ENCODE data around the gene MUC12. TPM values are rescaled to one million over a fixed set of nuclear protein-coding genes. Genes with fewer than 3 reads are reported as not detected.

MUC12 gene
- total and polyA plus RNA-seq, 2 of the 4 experiments (the other 2 are of a cell fraction): 4.0 TPM; not detected in 1

- Histone ChIP-seq H3K36me3 (ENCODE audit: control insufficient read depth, insufficient read depth, low read length) (no peaks in the 10 kb centered on the region), H2AFZ (replicated peaks; ENCODE audit: low read length, poor library complexity) (no peak overlapping the region), H3K14ac (replicated peaks; ENCODE audit: low read depth, low read length) (no peak overlapping the region), H3K9ac (ENCODE audit: low read depth, low read length) (no peak overlapping the region), H3K4ac (ENCODE audit: low read depth, low read length) (no peak overlapping the region), H2BK20ac (ENCODE audit: low read depth, low read length) (no peak overlapping the region), H3K9me3 (ENCODE audit: control insufficient read depth, insufficient read depth, low read length) (no peaks in the 10 kb centered on the region), H4K20me1 (ENCODE audit: insufficient read depth, low read length) (no peaks in the 10 kb centered on the region), H2BK15ac (ENCODE audit: low read depth, low read length) (no peak overlapping the region), H2BK5ac (ENCODE audit: low read depth, low read length, poor library complexity, severe bottlenecking) (no peak overlapping the region), H3K79me1 (ENCODE audit: low read depth in 1 of 2, low read length in 2 of 2) (no peaks in the 10 kb centered on the region), H2AK5ac (ENCODE audit: low read depth, low read length) (no peak overlapping the region), H3K56ac (ENCODE audit: extremely low read depth, insufficient read depth, low read length) (no peak overlapping the region), H4K5ac (ENCODE audit: low read depth, low read length) (no peak overlapping the region), H4K91ac (ENCODE audit: insufficient read depth, low read depth, low read length) (no peak overlapping the region), H3K4me3 (ENCODE audit: insufficient read depth, low read depth, low read length) (no peak overlapping the region), H3K23ac (ENCODE audit: low read depth, low read length) (no peak overlapping the region), H3K9me1 (ENCODE audit: insufficient read depth, low read length) (no peaks in the 10 kb centered on the region; the same call in 1 of the 2 replicates), H2AK9ac (replicated peaks; ENCODE audit: low read depth, low read length, poor library complexity) (no peak overlapping the region), H3K18ac (ENCODE audit: low read depth, low read length) (no peak overlapping the region), H3K4me2 (ENCODE audit: low read depth, low read length) (no peak overlapping the region), H4K8ac (ENCODE audit: low read depth in 2 of 2, low read length in 2 of 2) (no peak overlapping the region), H2BK120ac (ENCODE audit: low read depth, low read length) (no peak overlapping the region), H3K4me1 (ENCODE audit: control insufficient read depth, insufficient read depth, low read length) (no peaks in the 10 kb centered on the region), H3K27me3 (ENCODE audit: control insufficient read depth, insufficient read depth, low read length) (peaks cover 26% of the 10 kb centered on the region), H3K27ac (ENCODE audit: insufficient read depth, low read length) (no peak overlapping the region)
- BruUV-seq (replicated peaks): no TSS peak
- in situ Hi-C loops (cut with MboI; ENCODE audit: low sequenced_read_pairs) (loop anchor here (25.0 kb wide), 1 partner anchor 355 kb away; the partner anchor contains the start of genes EPO and POP7), dilution Hi-C loops (cut with HindIII; ENCODE audit: low sequenced_read_pairs, unreplicated experiment) (no loop called here), intact Hi-C loops (cut with micrococcal nuclease) (no loop called here)
- TF ChIP-seq POLR2A (IDR thresholded peaks at IDR 0.05; ENCODE audit: low read depth, low read length) (no peak), FOS (IDR thresholded peaks at IDR 0.05; ENCODE audit: low read depth, low read length) (no peak), RCOR1 (IDR thresholded peaks at IDR 0.05; ENCODE audit: insufficient replicate concordance, low read length) (no peak), CHD1 (IDR thresholded peaks at IDR 0.05; ENCODE audit: low read depth, low read length) (no peak), ELK1 (IDR thresholded peaks at IDR 0.05; ENCODE audit: borderline replicate concordance, low read depth, low read length) (no peak), CTCF (conservative IDR thresholded peaks at IDR 0.05; ENCODE audit: low read depth, low read length) (no peak), MXI1 (IDR thresholded peaks at IDR 0.05; ENCODE audit: borderline replicate concordance, low read depth, low read length) (no peak), RAD21 (IDR thresholded peaks at IDR 0.05; ENCODE audit: low read length) (no peak), USF2 (IDR thresholded peaks at IDR 0.05; ENCODE audit: low read depth, low read length) (no peak), RFX5 (IDR thresholded peaks at IDR 0.05; ENCODE audit: low read depth, low read length) (no peak), MAZ (IDR thresholded peaks at IDR 0.05; ENCODE audit: borderline replicate concordance, low read depth, low read length) (no peak), NFE2L2 (IDR thresholded peaks at IDR 0.05; ENCODE audit: low read depth, low read length) (no peak), MAFK (IDR thresholded peaks at IDR 0.05; ENCODE audit: low read depth, low read length) (no peak), BHLHE40 (IDR thresholded peaks at IDR 0.05; ENCODE audit: low read depth, low read length) (no peak), CEBPB (IDR thresholded peaks at IDR 0.05; ENCODE audit: low read depth, low read length) (no peak), SMC3 (IDR thresholded peaks at IDR 0.05; ENCODE audit: low read depth, low read length) (no peak)
- ATAC-seq (ENCODE audit: low read depth) (no peak), DNase-seq (no peak)
- CTCF ChIA-PET: no interaction called here
- POLR2A ChIA-PET (ENCODE audit: unreplicated experiment): no interaction called here
- WGBS, 2 experiments (ENCODE audit: extremely low coverage in 2 of 2, insufficient read length in 1 of 2): 33% methylated on average over 3 of the region's 7 CpGs; no CpG with 5 or more reads in 1 of the 2 experiments
Measured at GRCh38 chr7:101066833-101067177, 97.4 kb downstream of the MUC12 start.

All from IMR-90 (cell line).